SJCRH30 (cell line): Measurements from ENCODE around the gene CCDC63. TPM values are rescaled to one million over a fixed set of nuclear protein-coding genes. Genes with fewer than 3 reads are reported as not detected.

Experiments used
- DNase-seq, 2 experiments: peaks; one replicate each; pipeline ENCODE4 v3.0.0-alpha.2; 2015 to 2020
- H3K27ac ChIP-seq: fragments of 250-450 bp; sonication (Bioruptor Pico); 2 replicates; pipeline ENCODE4 v1.5.1; 2020; ENCODE audit warnings: mild to moderate bottlenecking, moderate library complexity
- H3K27me3 ChIP-seq: fragments of 250-450 bp; sonication (Bioruptor Pico); 2 replicates; pipeline ENCODE4 v1.5.1; 2020; ENCODE audit warnings: mild to moderate bottlenecking, moderate library complexity
- H3K36me3 ChIP-seq: fragments of 250-450 bp; sonication (Bioruptor Pico); 2 replicates; pipeline ENCODE4 v1.5.1; 2020; ENCODE audit warnings: mild to moderate bottlenecking, moderate library complexity
- H3K4me1 ChIP-seq: fragments of 250-450 bp; sonication (Bioruptor Pico); 2 replicates; pipeline ENCODE4 v1.5.1; 2020; ENCODE audit warnings: mild to moderate bottlenecking, moderate library complexity
- H3K4me3 ChIP-seq: fragments of 250-450 bp; sonication (Bioruptor Pico); 2 replicates; pipeline ENCODE4 v1.5.1; 2020; ENCODE audit warnings: mild to moderate bottlenecking, moderate library complexity
- H3K9me3 ChIP-seq: fragments of 250-450 bp; sonication (Bioruptor Pico); replicated peaks from 2 replicates; pipeline ENCODE4 v1.5.1; 2020; ENCODE audit warnings: mild to moderate bottlenecking, moderate library complexity
- total RNA-seq: library from RNA; depleted of rRNA; stranded (reverse); fragments of >200 nt; shearing (Covaris generic); gene quantifications from 2 replicates; pipeline ENCODE4 v1.2.3, GENCODE V29; 2014

The CCDC63 gene
- total RNA-seq, 1 experiment from 2014 or later: not detected

DNA sequence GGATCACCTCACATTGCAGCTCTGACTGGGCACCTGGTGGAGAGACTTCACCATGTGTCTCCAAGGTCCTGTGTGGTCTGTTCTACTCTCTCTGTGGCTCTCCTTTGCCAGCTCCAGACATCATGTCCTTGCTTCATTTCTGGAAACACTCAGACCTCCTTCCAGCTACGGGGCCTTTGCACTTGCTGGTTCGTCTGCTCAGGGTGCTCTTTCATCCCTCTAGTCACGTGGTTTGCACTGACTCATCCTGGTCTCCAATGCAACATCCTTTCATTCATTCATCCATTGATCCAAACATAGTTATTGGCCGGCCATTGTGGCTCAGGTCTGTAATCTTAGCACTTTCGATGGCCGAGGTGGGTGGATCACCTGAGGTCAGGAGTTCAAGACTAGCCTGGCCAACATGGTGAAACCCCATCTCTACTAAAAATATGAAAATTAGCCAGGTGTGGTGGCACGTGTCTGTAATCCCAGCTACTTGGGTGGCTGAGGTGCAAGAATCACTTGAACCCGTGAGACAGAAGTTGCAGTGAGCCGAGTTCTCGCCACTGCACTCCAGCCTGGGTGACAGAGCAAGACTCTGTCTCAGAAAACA, 23.9 kb upstream of the CCDC63 start:
- Histone ChIP-seq H3K4me3 (no peak overlapping the region), H3K27me3 (no peaks in the 10 kb centered on the region), H3K36me3 (no peaks in the 10 kb centered on the region), H3K4me1 (no peaks in the 10 kb centered on the region), H3K27ac (no peak overlapping the region), H3K9me3 (no peaks in the 10 kb centered on the region)
- DNase-seq: no peak

GRCh38 chr12:110824342-110824741, 22.4 kb upstream of the CCDC63 start:
- DNase-seq: no peak
- Histone ChIP-seq H3K9me3 (no peaks in the 10 kb centered on the region), H3K27me3 (no peaks in the 10 kb centered on the region), H3K4me1 (no peaks in the 10 kb centered on the region), H3K36me3 (no peaks in the 10 kb centered on the region), H3K4me3 (no peak overlapping the region), H3K27ac (no peak overlapping the region)

DNA sequence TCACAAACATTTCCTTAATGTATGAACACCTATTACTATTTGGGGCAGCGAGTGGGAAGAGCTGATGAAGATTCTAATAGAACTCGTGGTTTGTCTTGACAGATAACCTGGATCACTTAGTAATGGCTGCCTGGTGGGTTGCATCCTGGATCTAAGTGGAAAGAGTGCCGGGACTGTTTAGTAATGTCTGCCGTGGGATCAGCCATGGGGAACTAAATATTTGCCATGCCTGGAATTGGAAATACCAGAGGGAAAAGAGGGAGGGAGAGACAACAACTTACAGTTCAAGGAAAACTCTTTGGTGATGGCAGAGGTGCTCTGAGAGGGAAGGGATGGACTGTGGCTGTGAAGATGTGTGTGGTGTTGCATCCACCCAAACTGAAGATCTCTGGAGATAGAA, 21.3 kb upstream of the CCDC63 start:
- no peaks in the 10 kb centered on the region for H3K9me3 ChIP-seq
- no peak overlapping the region for H3K27ac ChIP-seq
- H3K27me3 ChIP-seq: no peaks in the 10 kb centered on the region
- H3K4me3 ChIP-seq: no peak overlapping the region
- no peak for DNase-seq
- H3K4me1 ChIP-seq: no peaks in the 10 kb centered on the region
- no peaks in the 10 kb centered on the region for H3K36me3 ChIP-seq

- no peaks in the 10 kb centered on the region for H3K4me1 ChIP-seq
- no peaks in the 10 kb centered on the region for H3K36me3 ChIP-seq
- H3K27me3 ChIP-seq: no peaks in the 10 kb centered on the region
- no peak overlapping the region for H3K27ac ChIP-seq
- H3K4me3 ChIP-seq: peak overlapping the region; percentile 19; the same call in 1 of the 2 replicates
- no peaks in the 10 kb centered on the region for H3K9me3 ChIP-seq
- peak; percentile 83 to 92 for DNase-seq
Observed at GRCh38 chr12:110826592-110827200, 20.1 kb upstream of the CCDC63 start.

DNA sequence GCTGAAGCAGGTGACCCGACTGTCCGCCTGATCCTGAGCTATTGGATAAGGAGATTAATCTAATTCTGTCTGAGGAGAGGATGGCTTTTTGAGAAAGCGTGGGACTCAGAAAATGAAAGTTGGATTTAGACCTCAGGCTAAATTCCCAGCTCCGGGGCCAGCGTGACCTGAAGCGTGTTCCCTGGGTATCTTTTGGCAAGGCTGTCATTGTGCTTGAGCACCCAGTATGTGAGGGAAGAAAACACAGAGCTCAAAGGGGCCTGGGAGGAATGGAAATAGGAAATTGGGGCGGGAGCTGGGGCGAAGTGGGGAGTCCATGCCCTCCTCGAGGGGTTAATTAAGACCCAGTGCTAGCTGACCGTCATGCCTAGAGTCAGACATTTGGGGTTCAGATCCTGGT, 17.5 kb upstream of the CCDC63 start:
- Histone ChIP-seq H3K27ac (no peak overlapping the region), H3K36me3 (no peaks in the 10 kb centered on the region), H3K4me3 (no peak overlapping the region), H3K27me3 (no peaks in the 10 kb centered on the region), H3K4me1 (no peaks in the 10 kb centered on the region), H3K9me3 (no peaks in the 10 kb centered on the region)
- no peak for DNase-seq

GRCh38 chr12:110836291-110836690, 10.5 kb upstream of the CCDC63 start:
- Histone ChIP-seq H3K27me3 (no peaks in the 10 kb centered on the region), H3K27ac (no peak overlapping the region), H3K4me3 (no peak overlapping the region), H3K9me3 (no peaks in the 10 kb centered on the region), H3K4me1 (no peaks in the 10 kb centered on the region), H3K36me3 (no peaks in the 10 kb centered on the region)
- DNase-seq: no peak

- Histone ChIP-seq H3K4me1 (no peaks in the 10 kb centered on the region), H3K27ac (no peak overlapping the region), H3K36me3 (no peaks in the 10 kb centered on the region), H3K4me3 (no peak overlapping the region), H3K9me3 (no peaks in the 10 kb centered on the region), H3K27me3 (no peaks in the 10 kb centered on the region)
- DNase-seq: no peak
Observed at GRCh38 chr12:110841007-110841406, 5.8 kb upstream of the CCDC63 start.

DNA sequence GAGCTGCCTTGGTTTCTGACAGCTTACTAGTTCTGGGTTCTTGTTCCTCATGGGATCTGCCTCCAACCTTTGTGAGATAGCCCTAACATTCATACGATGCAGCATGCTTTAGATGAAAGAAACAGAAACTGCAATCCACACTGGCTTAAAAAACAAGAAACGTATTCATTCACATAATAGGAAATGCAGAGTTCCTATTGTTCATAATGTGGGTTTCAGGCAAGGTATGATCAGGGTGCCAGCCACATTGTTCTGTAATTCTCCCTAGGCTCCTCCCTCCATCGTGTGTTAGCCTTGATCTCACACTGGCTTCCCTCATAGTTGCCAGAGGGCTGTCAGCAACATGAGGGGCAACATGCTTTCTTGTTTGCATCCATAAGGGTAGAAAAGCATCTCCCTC, 2.7 kb upstream of the CCDC63 start:
- Histone ChIP-seq H3K4me1 (no peaks in the 10 kb centered on the region), H3K9me3 (no peaks in the 10 kb centered on the region), H3K4me3 (no peak overlapping the region), H3K27me3 (no peaks in the 10 kb centered on the region), H3K27ac (no peak overlapping the region), H3K36me3 (no peaks in the 10 kb centered on the region)
- DNase-seq: no peak

DNA sequence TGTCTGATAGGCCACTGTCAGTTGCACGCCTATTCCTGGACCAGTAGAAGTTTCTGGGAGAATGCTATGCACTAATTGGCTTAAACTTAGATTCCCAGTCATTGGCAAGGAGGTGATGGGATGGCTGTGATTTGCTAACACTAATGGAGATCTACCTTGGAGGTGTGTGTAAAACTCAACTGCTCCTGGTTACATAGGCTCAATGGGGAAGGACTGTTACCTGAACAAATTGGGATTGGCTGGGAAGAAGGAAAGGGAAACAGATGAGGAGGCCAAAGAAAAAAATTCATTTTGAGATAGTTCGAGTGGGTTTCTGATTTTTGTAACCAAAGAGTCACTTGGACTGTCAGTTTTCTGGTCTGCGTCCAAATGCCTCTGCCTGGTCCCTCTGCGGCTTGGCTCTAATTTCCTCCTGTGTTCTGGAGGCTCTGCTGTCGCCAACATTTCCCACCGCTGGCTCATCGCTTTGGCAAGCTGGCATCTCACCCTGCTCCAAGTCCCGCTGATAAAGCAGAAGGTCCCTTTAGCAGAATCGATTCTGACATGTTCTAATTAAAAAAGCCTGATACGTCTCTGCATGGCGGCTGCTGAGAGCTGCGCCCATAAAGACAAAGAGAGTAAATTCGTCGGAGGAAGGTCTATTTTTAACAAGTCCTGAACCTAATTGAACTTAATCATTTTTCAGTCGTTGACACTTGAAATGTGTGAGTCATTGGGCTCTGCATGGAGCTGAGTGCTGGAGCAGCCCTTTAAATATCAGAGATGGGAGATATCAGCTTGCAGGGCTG, 2.0 kb upstream of the CCDC63 start:
- H3K27ac ChIP-seq: no peak overlapping the region
- H3K36me3 ChIP-seq: no peaks in the 10 kb centered on the region
- no peaks in the 10 kb centered on the region for H3K4me1 ChIP-seq
- H3K9me3 ChIP-seq: no peaks in the 10 kb centered on the region
- H3K27me3 ChIP-seq: no peaks in the 10 kb centered on the region
- DNase-seq: no peak
- H3K4me3 ChIP-seq: no peak overlapping the region

GRCh38 chr12:110845339-110845682, 1.5 kb upstream of the CCDC63 start:
- no peaks in the 10 kb centered on the region for H3K36me3 ChIP-seq
- DNase-seq: no peak
- no peaks in the 10 kb centered on the region for H3K27me3 ChIP-seq
- H3K27ac ChIP-seq: no peak overlapping the region
- no peaks in the 10 kb centered on the region for H3K4me1 ChIP-seq
- H3K4me3 ChIP-seq: no peak overlapping the region
- no peaks in the 10 kb centered on the region for H3K9me3 ChIP-seq

- Histone ChIP-seq H3K9me3 (no peaks in the 10 kb centered on the region), H3K27me3 (no peaks in the 10 kb centered on the region), H3K27ac (no peak overlapping the region), H3K4me3 (no peak overlapping the region), H3K4me1 (no peaks in the 10 kb centered on the region), H3K36me3 (no peaks in the 10 kb centered on the region)
- DNase-seq: no peak
Observed at GRCh38 chr12:110848314-110848923, 1.6 kb downstream of the CCDC63 start.

GRCh38 chr12:110849221-110849620, 2.4 kb downstream of the CCDC63 start:
- Histone ChIP-seq H3K4me1 (no peaks in the 10 kb centered on the region), H3K9me3 (no peaks in the 10 kb centered on the region), H3K27ac (no peak overlapping the region), H3K27me3 (no peaks in the 10 kb centered on the region), H3K36me3 (no peaks in the 10 kb centered on the region), H3K4me3 (no peak overlapping the region)
- no peak for DNase-seq

DNA sequence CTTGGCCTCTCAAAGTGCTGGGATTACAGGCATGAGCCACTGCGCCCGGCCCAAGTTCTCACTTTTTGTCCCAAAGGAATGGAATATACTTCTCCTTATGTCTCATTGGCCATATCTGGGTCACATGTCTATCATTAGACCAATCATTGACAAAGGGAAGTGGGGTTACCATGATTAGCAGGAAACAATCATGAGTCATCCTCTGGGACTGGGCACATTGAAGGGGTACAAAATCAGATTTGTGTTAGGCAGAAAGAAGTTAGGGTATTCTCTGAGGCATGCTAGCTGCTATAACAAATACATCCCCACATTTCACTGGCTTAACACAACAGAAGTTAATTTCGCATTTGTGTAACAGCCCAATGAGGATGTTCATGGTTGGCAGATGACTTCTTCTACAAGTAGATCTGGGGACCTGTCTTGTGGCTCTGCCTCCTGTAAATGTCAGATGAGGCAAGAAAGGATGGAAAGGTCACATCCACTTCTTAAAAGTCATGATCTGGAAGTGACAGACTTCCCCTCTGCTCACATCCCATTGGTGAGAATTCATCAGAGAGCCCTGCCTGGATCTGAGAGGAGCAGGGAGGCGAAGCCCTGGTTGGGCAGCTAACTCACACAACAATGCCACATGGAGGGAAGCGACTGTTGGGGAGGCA, 3.1 kb downstream of the CCDC63 start:
- H3K9me3 ChIP-seq: no peaks in the 10 kb centered on the region
- no peak overlapping the region for H3K4me3 ChIP-seq
- no peaks in the 10 kb centered on the region for H3K4me1 ChIP-seq
- no peak for DNase-seq
- H3K36me3 ChIP-seq: no peaks in the 10 kb centered on the region
- no peak overlapping the region for H3K27ac ChIP-seq
- H3K27me3 ChIP-seq: no peaks in the 10 kb centered on the region

GRCh38 chr12:110850762-110851161, 4.0 kb downstream of the CCDC63 start:
- no peaks in the 10 kb centered on the region for H3K9me3 ChIP-seq
- no peaks in the 10 kb centered on the region for H3K4me1 ChIP-seq
- no peaks in the 10 kb centered on the region for H3K36me3 ChIP-seq
- no peak for DNase-seq
- H3K27ac ChIP-seq: no peak overlapping the region
- no peak overlapping the region for H3K4me3 ChIP-seq
- no peaks in the 10 kb centered on the region for H3K27me3 ChIP-seq

DNA sequence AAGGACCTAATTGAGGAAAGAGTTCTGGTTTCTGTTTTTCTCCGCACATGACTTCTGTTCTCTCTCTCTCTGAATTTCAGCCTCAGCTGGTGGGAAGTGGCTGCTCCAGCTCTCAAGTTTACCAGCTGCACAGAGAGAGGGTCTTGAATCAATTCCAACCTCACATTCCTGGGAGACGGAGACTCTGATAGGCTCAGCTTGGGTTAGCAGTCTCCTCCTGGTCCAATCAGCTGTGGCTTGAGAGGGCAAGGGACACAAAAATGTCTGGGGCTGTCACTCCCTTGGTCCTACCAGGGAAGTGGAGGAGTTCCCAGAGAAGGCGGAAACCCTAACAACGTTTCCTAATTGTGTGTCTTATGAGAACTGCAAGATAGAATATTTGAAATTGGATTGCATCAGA, 7.0 kb downstream of the CCDC63 start:
- peak; percentile 4 to 16 for DNase-seq
- H3K27me3 ChIP-seq: no peaks in the 10 kb centered on the region
- no peak overlapping the region for H3K27ac ChIP-seq
- no peaks in the 10 kb centered on the region for H3K36me3 ChIP-seq
- H3K9me3 ChIP-seq: no peaks in the 10 kb centered on the region
- H3K4me3 ChIP-seq: no peak overlapping the region
- H3K4me1 ChIP-seq: no peaks in the 10 kb centered on the region
